ENCODE data around the gene KCNJ14. TPM values are rescaled to one million over a fixed set of nuclear protein-coding genes. Genes with fewer than 3 reads are reported as not detected.

The KCNJ14 gene
- total RNA-seq, 4 donors from 2014 or later = 0.19 to 1.9 (median 0.92) TPM

GRCh38 chr19:48441360-48442050, 13.9 kb upstream of the KCNJ14 start:
- no peaks in the 10 kb centered on the region for H3K36me3 ChIP-seq
- no peak overlapping the region for H3K27ac ChIP-seq
- H3K4me1 ChIP-seq = peaks cover 16 to 20% of the 10 kb centered on the region in 2 donors
- TF ChIP-seq CTCF (IDR thresholded peaks at IDR 0.05 in 4 of 5, conservative IDR thresholded peaks at IDR 0.05 in 1 of 5) (no peak), POLR2A (IDR thresholded peaks at IDR 0.05) (no peak)
- no peaks in the 10 kb centered on the region for H3K9me3 ChIP-seq
- DNase-seq (no peak), ATAC-seq (no peak)
- peaks cover 30 to 52% (median 43%) of the 10 kb centered on the region in 3 donors for H3K27me3 ChIP-seq
- intact Hi-C loops (cut with DNase I; ENCODE audit: low total_unique reads) = no loop called here
- no peak overlapping the region for H3K4me3 ChIP-seq
- in situ Hi-C loops (cut with MboI; ENCODE audit: low sequenced_read_pairs in 4 of 4) = no loop called here

- no peak overlapping the region for H3K4me3 ChIP-seq
- no peak overlapping the region for H3K27ac ChIP-seq
- DNase-seq (no peak), ATAC-seq (no peak)
- peaks cover 30 to 46% (median 43%) of the 10 kb centered on the region in 3 donors for H3K27me3 ChIP-seq
- peaks cover 18 to 22% of the 10 kb centered on the region in 2 donors for H3K4me1 ChIP-seq
- TF ChIP-seq CTCF (IDR thresholded peaks at IDR 0.05 in 4 of 5, conservative IDR thresholded peaks at IDR 0.05 in 1 of 5) (no peak), POLR2A (IDR thresholded peaks at IDR 0.05) (no peak)
- in situ Hi-C loops (cut with MboI; ENCODE audit: low sequenced_read_pairs in 4 of 4) (no loop called here), intact Hi-C loops (cut with DNase I; ENCODE audit: low total_unique reads) (no loop called here)
- H3K36me3 ChIP-seq = peaks cover 0 to 6% of the 10 kb centered on the region in 2 donors
- H3K9me3 ChIP-seq = no peaks in the 10 kb centered on the region
Observed at GRCh38 chr19:48442116-48443035, 13.0 kb upstream of the KCNJ14 start.

GRCh38 chr19:48443256-48443655, 12.1 kb upstream of the KCNJ14 start:
- Histone ChIP-seq H3K36me3 (peaks cover 0 to 14% of the 10 kb centered on the region in 2 donors), H3K27ac (no peak overlapping the region), H3K9me3 (no peaks in the 10 kb centered on the region), H3K27me3 (peaks cover 25 to 46% (median 37%) of the 10 kb centered on the region in 3 donors), H3K4me3 (peak overlapping the region in 2 of 4 donors; percentile 22 to 47), H3K4me1 (peaks cover 18 to 22% of the 10 kb centered on the region in 2 donors)
- TF ChIP-seq POLR2A (IDR thresholded peaks at IDR 0.05) (no peak), CTCF (IDR thresholded peaks at IDR 0.05 in 4 of 5, conservative IDR thresholded peaks at IDR 0.05 in 1 of 5) (no peak)
- in situ Hi-C loops (cut with MboI; ENCODE audit: low sequenced_read_pairs in 4 of 4) (no loop called here), intact Hi-C loops (cut with DNase I; ENCODE audit: low total_unique reads) (no loop called here)
- DNase-seq (no peak), ATAC-seq (no peak)

- H3K9me3 ChIP-seq = no peaks in the 10 kb centered on the region
- ATAC-seq (no peak), DNase-seq (no peak)
- in situ Hi-C loops (cut with MboI; ENCODE audit: low sequenced_read_pairs in 4 of 4) (no loop called here), intact Hi-C loops (cut with DNase I; ENCODE audit: low total_unique reads) (no loop called here)
- H3K27me3 ChIP-seq = peaks cover 25 to 46% (median 37%) of the 10 kb centered on the region in 3 donors
- peaks cover 0 to 19% of the 10 kb centered on the region in 2 donors for H3K36me3 ChIP-seq
- peaks cover 18 to 22% of the 10 kb centered on the region in 2 donors for H3K4me1 ChIP-seq
- no peak for TF ChIP-seq CTCF (IDR thresholded peaks at IDR 0.05 in 4 of 5, conservative IDR thresholded peaks at IDR 0.05 in 1 of 5)
- no peak for TF ChIP-seq POLR2A (IDR thresholded peaks at IDR 0.05)
- peak overlapping the region; percentile 7 to 98 (median 94) for H3K4me3 ChIP-seq
- no peak overlapping the region for H3K27ac ChIP-seq
Observed at GRCh38 chr19:48443731-48444128, 11.6 kb upstream of the KCNJ14 start.
